K562 (cell line): ENCODE results near the gene ZNF438. TPM values are rescaled to one million over a fixed set of nuclear protein-coding genes. Genes with fewer than 3 reads are reported as not detected.
"Not testable (repeated sequence)": the region's sequence is repeated elsewhere in the genome, so short reads cannot be mapped to it uniquely, and the experiment has no call there.

ENCODE experiments used
- ATAC-seq: fragments of 200-7000 bp; cut with Tn5 transposase; 3 replicates; pipeline ENCODE4 v1.9.1; 2020; ENCODE audit warnings: moderate library complexity
- BruUV-seq: library from RNA; stranded (reverse); fragments of 400-500 nt; replicated peaks from 2 replicates; lab custom pipeline; 2021; lab: Mats Ljungman, UMichigan
- CTCF ChIA-PET: fragments of 300-600 bp; formaldehyde crosslinking; extraction: SDS; loops from one replicate; lab custom pipeline; 2021; ENCODE audit warnings: low intra/inter-chr PET ratio; lab: Yijun Ruan, JAX
- POLR2A ChIA-PET: fragments of 300-600, 350-650 bp; sonication (Branson Sonifier 250); formaldehyde crosslinking; extraction: SDS; loops from one replicate; lab custom pipeline; 2021; ENCODE audit warnings: antibody characterized with exemption, inconsistent platforms; lab: Yijun Ruan, JAX
- DNase-seq, 4 experiments: peaks; one replicate each; pipeline versions ENCODE4 v3.0.0 to v3.0.0-alpha.2; 2011 to 2018; ENCODE audit warnings: low spot score in 3 of 4, mixed read lengths in 3 of 4; ENCODE audit errors: extremely low read depth in 1 of 4
- FAIRE-seq: peaks from 2 replicates; lab custom pipeline; 2011; peaks lifted over from hg19 to GRCh38; lab: Jason Lieb, UNC
- H2AFZ ChIP-seq: 2 replicates; pipeline ENCODE4 v1.6.0; 2011; ENCODE audit warnings: low read depth, low read length, control low read depth, inconsistent platforms
- H3K27ac ChIP-seq: fragments of 200-600 bp; 3 replicates; pipeline ENCODE4 v1.8.0; 2011; ENCODE audit warnings: low read depth, mild to moderate bottlenecking, control low read depth, inconsistent platforms, low read length, moderate library complexity, mixed read lengths; ENCODE audit errors: extremely low read depth
- H3K27me3 ChIP-seq, 2 experiments: fragments of 300-600 bp in 1 of 2; 2 replicates in 1 of 2; 3 replicates in 1 of 2; pipeline versions ENCODE4 v1.6.0 to v1.8.0; 2011; ENCODE audit warnings: inconsistent platforms in 2 of 2, low read length in 2 of 2, mild to moderate bottlenecking in 1 of 2, mixed read lengths in 1 of 2, moderate library complexity in 1 of 2; ENCODE audit not compliant: control insufficient read depth in 2 of 2, insufficient read depth in 2 of 2
- H3K36me3 ChIP-seq: fragments of 300-600 bp; 3 replicates; pipeline ENCODE4 v1.8.0; 2011; ENCODE audit warnings: mild to moderate bottlenecking, low read length, inconsistent platforms; ENCODE audit not compliant: control insufficient read depth, insufficient read depth
- H3K4me1 ChIP-seq, 2 experiments: fragments of 200-600 bp in 1 of 2; replicated peaks in 1 of 2; 2 replicates in 1 of 2; 3 replicates in 1 of 2; pipeline versions ENCODE4 v1.5.1 to v1.8.0; 2011; ENCODE audit warnings: inconsistent platforms in 2 of 2, low read length in 2 of 2, mild to moderate bottlenecking in 1 of 2, mixed read lengths in 1 of 2, moderate library complexity in 1 of 2; ENCODE audit not compliant: control insufficient read depth in 2 of 2, insufficient read depth in 2 of 2
- H3K4me2 ChIP-seq: 2 replicates; pipeline ENCODE4 v1.6.1; 2011; ENCODE audit warnings: low read length, control low read depth, inconsistent platforms, mixed read lengths; ENCODE audit not compliant: insufficient read depth
- H3K4me3 ChIP-seq: fragments of 200-600 bp; sonication (generic), shearing (Covaris generic); 2 replicates; pipeline ENCODE4 v1.5.1; 2016; ENCODE audit warnings: control low read depth, inconsistent platforms
- H3K79me2 ChIP-seq: fragments of 200-600 bp; 3 replicates; pipeline ENCODE4 v1.8.0; 2011; ENCODE audit warnings: low read length, inconsistent platforms; ENCODE audit not compliant: control insufficient read depth, insufficient read depth
- H3K9ac ChIP-seq, 2 experiments: 2 replicates each; pipeline versions ENCODE4 v1.6.0 to v1.6.1; 2011; ENCODE audit warnings: low read depth in 2 of 2, low read length in 2 of 2, control low read depth in 1 of 2, inconsistent platforms in 1 of 2, mild to moderate bottlenecking in 1 of 2, mixed read lengths in 1 of 2; ENCODE audit not compliant: insufficient read depth in 1 of 2
- H3K9me1 ChIP-seq: one replicate; pipeline ENCODE4 v1.6.0; 2011; ENCODE audit warnings: inconsistent platforms, mild to moderate bottlenecking, low read length, moderate library complexity; ENCODE audit not compliant: control insufficient read depth, insufficient read depth
- H3K9me3 ChIP-seq: replicated peaks from 2 replicates; pipeline ENCODE4 v1.5.1; 2011; ENCODE audit warnings: low read depth, low read length, inconsistent platforms; ENCODE audit not compliant: control insufficient read depth, insufficient read depth
- H4K20me1 ChIP-seq: replicated peaks from 2 replicates; pipeline ENCODE4 v1.6.1; 2011; ENCODE audit warnings: low read length, inconsistent platforms, mixed read lengths; ENCODE audit not compliant: control insufficient read depth, insufficient read depth
- CREB1 ChIP-seq, 2 experiments: sonication (generic) in 1 of 2; formaldehyde crosslinking in 1 of 2; IDR thresholded peaks; 2 replicates each; pipeline versions ENCODE4 v1.6.1 to v1.8.0; 2012 to 2022; ENCODE audit warnings: inconsistent platforms in 1 of 2, mild to moderate bottlenecking in 1 of 2, missing genetic modification reagents in 1 of 2, moderate library complexity in 1 of 2
- WGBS: fragments of 100-300 bp; shearing (Covaris generic); methylation state at CpG from one replicate; pipeline ENCODE4 v1.1.6; 2016; ENCODE audit warnings: low coverage, mixed read lengths; ENCODE audit not compliant: insufficient coverage; ENCODE audit errors: missing lambda C conversion rate; 5-methylcytosine and 5-hydroxymethylcytosine counted together
- in situ Hi-C: fragments of 300-500 bp; cut with MboI; formaldehyde crosslinking; loops from 4 replicates; pipeline ENCODE4 v1.15.0; 2018; ENCODE audit warnings: inconsistent platforms, mixed read lengths
- intact Hi-C: fragments of 100-400 bp; cut with micrococcal nuclease; formaldehyde crosslinking; loops from 2 replicates; pipeline ENCODE4 v1.14.2; 2022
- polyA plus RNA-seq, 8 experiments: library from polyadenylated mRNA; depleted of rRNA in 4 of 8; stranded (reverse) in 5 of 8; unstranded in 3 of 8; fragments of >200 nt; fragmentation: Nextera tagmentation in 2 of 8; fragmentation: Illumina TruSeq in 1 of 8; extraction: Ambion mirVana in 2 of 8; extraction: Trizol in 1 of 8; gene quantifications; 2 replicates each; pipeline versions ENCODE4 v1.2.1 to v1.2.3, GENCODE V29; 2011 to 2014; ENCODE audit warnings: inconsistent platforms in 1 of 8, missing spikeins in 1 of 8
- total RNA-seq, 7 experiments: library from RNA; depleted of rRNA in 6 of 7; stranded (reverse); fragments of >200 nt in 6 of 7; fragmentation: Illumina TruSeq in 2 of 7; extraction: Trizol in 2 of 7; gene quantifications; 2 replicates each; pipeline versions ENCODE4 v1.2.1 to v1.2.3, GENCODE V29; 2011 to 2021; ENCODE audit warnings: low replicate concordance in 1 of 7

Gene ZNF438
- total and polyA plus RNA-seq, 9 of the 15 experiments (the other 6 are each of a cell fraction or from before 2014, with no cell fraction given): 0.45 to 1.5 (median 0.91) TPM

DNA sequence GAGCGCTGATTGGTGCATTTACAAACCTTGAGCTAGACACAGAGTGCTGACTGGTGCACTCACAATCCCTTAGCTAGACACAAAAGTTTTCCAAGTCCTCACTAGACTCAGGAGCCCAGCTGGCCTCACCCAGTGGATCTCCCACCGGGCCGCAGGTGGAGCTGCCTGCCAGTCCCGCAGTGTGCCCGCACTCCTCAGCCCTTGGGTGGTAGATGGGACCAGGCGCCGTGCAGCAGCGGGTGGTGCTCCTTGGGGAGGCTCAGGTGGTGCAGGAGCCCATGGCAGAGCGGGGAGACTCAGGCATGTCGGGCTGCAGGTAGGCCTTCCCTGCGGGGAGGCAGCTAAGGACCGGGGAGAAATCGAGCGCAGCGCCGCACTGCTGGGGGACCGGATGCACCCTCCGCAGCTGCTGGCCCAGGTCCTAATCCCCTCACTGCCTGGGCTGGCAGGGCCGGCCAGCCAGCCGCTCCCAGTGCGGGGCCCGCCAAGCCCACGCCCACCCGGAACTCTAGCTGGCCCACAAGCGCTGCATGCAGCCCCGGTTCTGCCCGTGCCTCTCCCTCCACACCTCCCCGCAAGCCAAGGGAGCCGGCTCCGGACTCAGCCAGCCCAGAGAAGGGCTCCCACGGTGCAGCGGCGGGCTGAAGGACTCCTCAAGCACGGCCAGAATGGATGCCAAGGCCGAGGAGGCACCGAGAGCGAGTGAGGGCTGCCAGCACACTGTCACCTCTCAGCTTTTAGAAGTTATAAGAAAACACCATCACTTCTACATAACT, 128.9 kb downstream of the ZNF438 start:
- no peak for DNase-seq
- ChIA-PET POLR2A (interaction anchor here (0.6 kb wide), 1 partner anchor 1751 kb away, joined by 3 read pairs; no protein-coding TSS in a partner anchor), CTCF (no interaction called here)
- H3K9me1 ChIP-seq: no peaks in the 10 kb centered on the region
- H3K4me3 ChIP-seq: no peak overlapping the region
- no peak overlapping the region for H2AFZ ChIP-seq
- intact Hi-C loops: no loop called here
- FAIRE-seq: no peak
- no peaks in the 10 kb centered on the region for H3K79me2 ChIP-seq
- no peaks in the 10 kb centered on the region for H4K20me1 ChIP-seq
- H3K9ac ChIP-seq: no peak overlapping the region
- no TSS peak for BruUV-seq
- H3K9me3 ChIP-seq: no peaks in the 10 kb centered on the region
- H3K27me3 ChIP-seq: peaks cover 0 to 8% of the 10 kb centered on the region in 2 experiments; a peak in 2 of 5 replicates
- H3K4me1 ChIP-seq: no peaks in the 10 kb centered on the region; a peak in 1 of 5 replicates
- no peak overlapping the region for H3K4me2 ChIP-seq
- 2% methylated on average over 27 of the region's 37 CpGs for WGBS
- TF ChIP-seq CREB1 (IDR thresholded peaks at IDR 0.05): no peak
- TF ChIP-seq CREB1 (CRISPR knock-in tag; IDR thresholded peaks at IDR 0.05): no peak
- in situ Hi-C loops: no loop called here
- H3K36me3 ChIP-seq: no peaks in the 10 kb centered on the region
- no peak overlapping the region for H3K27ac ChIP-seq
- ATAC-seq: no peak

- intact Hi-C loops, H3K4me1 ChIP-seq, H3K4me3 ChIP-seq, CTCF ChIA-PET, H2AFZ ChIP-seq, POLR2A ChIA-PET, H3K9me3 ChIP-seq, H3K27ac ChIP-seq, in situ Hi-C loops, H3K9ac ChIP-seq, H4K20me1 ChIP-seq, BruUV-seq, H3K4me2 ChIP-seq, H3K9me1 ChIP-seq, FAIRE-seq, DNase-seq, H3K36me3 ChIP-seq, ATAC-seq, H3K79me2 ChIP-seq, H3K27me3 ChIP-seq: not testable (repeated sequence)
- WGBS: 24% methylated on average over 20 of the region's 21 CpGs
Measured at GRCh38 chr10:30901487-30901886, 130.2 kb downstream of the ZNF438 start.
